RWPE1 (cell line): ENCODE measurements around the gene POLN.

Experiments
- CTCF ChIA-PET: fragments of 350-600 bp; sonication (Branson Sonifier 250); formaldehyde crosslinking; extraction: SDS; loops from one replicate; lab custom pipeline; 2021; lab: Yijun Ruan, JAX
- POLR2A ChIA-PET: fragments of 400-600 bp; formaldehyde crosslinking; extraction: SDS; loops from one replicate; lab custom pipeline; 2020; ENCODE audit warnings: antibody characterized with exemption; ENCODE audit not compliant: low non-redundant PET; lab: Yijun Ruan, JAX
- DNase-seq: peaks from one replicate; pipeline ENCODE4 v3.0.0; 2012; ENCODE audit warnings: low spot score
- H3K27ac ChIP-seq: fragments of 450-650 bp; 2 replicates; pipeline ENCODE4 v1.5.1; 2017
- TF ChIP-seq, protein P1 (sequence below): fragments of 450-650 bp; conservative IDR thresholded peaks from 2 replicates; pipeline ENCODE4 v1.5.1; 2017; ENCODE audit warnings: low read depth, mild to moderate bottlenecking

The POLN gene

GRCh38 chr4:2141762-2142451 is 100.0 kb downstream of the POLN start:
- DNase-seq = no peak
- ChIA-PET POLR2A (no interaction called here), CTCF (no interaction called here)
- TF ChIP-seq, protein P1, sequence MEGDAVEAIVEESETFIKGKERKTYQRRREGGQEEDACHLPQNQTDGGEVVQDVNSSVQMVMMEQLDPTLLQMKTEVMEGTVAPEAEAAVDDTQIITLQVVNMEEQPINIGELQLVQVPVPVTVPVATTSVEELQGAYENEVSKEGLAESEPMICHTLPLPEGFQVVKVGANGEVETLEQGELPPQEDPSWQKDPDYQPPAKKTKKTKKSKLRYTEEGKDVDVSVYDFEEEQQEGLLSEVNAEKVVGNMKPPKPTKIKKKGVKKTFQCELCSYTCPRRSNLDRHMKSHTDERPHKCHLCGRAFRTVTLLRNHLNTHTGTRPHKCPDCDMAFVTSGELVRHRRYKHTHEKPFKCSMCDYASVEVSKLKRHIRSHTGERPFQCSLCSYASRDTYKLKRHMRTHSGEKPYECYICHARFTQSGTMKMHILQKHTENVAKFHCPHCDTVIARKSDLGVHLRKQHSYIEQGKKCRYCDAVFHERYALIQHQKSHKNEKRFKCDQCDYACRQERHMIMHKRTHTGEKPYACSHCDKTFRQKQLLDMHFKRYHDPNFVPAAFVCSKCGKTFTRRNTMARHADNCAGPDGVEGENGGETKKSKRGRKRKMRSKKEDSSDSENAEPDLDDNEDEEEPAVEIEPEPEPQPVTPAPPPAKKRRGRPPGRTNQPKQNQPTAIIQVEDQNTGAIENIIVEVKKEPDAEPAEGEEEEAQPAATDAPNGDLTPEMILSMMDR = no peak
- H3K27ac ChIP-seq = no peak overlapping the region

- CTCF ChIA-PET = no interaction called here
- no peak for DNase-seq
- POLR2A ChIA-PET = no interaction called here
- no peak overlapping the region for H3K27ac ChIP-seq
- TF ChIP-seq, protein P1 = no peak
These were observed 100.7 kb downstream of the POLN start for GRCh38 chr4:2141022-2141761.

GRCh38 chr4:2138846-2139500 is 102.9 kb downstream of the POLN start:
- ChIA-PET CTCF (interaction anchor here (0.7 kb wide), 1 partner anchor 88 kb away, joined by 3 read pairs; no protein-coding TSS in a partner anchor), POLR2A (no interaction called here)
- DNase-seq = no peak
- H3K27ac ChIP-seq = no peak overlapping the region
- TF ChIP-seq, protein P1 = no peak

DNA sequence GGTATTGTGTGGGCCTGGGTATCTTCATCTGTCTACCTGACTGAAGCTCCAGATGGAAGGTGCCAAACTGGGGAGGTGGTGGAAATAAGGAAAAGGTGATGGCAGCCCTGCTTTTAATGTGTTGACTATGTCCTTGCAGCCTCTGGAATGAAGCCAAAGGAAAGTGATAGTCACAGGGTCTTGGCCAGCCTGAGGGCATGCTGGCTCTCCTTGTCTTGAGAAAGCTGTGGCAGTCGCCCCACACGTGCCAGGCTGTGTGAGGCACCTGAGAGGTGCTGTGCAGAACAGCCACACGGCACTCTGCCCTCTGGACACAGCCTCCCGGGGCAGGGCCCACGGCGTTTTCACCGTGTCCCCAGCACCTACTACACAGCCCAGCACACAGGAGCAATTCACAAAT is 105.2 kb downstream of the POLN start:
- TF ChIP-seq, protein P1 = no peak
- ChIA-PET POLR2A (no interaction called here), CTCF (no interaction called here)
- H3K27ac ChIP-seq = no peak overlapping the region
- DNase-seq = no peak

- POLR2A ChIA-PET = no interaction called here
- no peak for DNase-seq
- H3K27ac ChIP-seq = no peak overlapping the region
- TF ChIP-seq, protein P1 = no peak
- CTCF ChIA-PET = no interaction called here
These were observed 106.8 kb downstream of the POLN start for GRCh38 chr4:2135083-2135482.

DNA sequence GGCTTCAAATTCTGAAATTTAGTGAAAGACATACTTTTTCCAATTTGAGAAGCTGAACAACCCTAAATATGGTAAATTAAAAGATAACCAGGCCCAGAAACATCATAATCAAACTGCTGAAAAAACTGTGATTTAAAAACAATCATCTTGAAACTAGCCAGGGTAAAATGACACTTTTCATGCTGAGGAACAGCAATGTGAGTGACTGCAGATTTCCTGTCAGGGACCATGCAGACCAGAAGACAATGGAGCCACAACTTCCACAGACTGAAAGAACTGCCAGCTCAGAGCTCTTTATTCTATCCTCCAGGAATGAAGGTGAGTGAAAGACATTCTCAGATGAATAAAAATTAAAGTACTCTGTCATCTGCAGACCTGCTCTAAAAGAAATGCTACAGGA is 109.5 kb downstream of the POLN start:
- ChIA-PET CTCF (interaction anchor here (0.6 kb wide), 1 partner anchor 217 kb away, joined by 3 read pairs; no protein-coding TSS in a partner anchor), POLR2A (no interaction called here)
- TF ChIP-seq, protein P1 = no peak
- H3K27ac ChIP-seq = no peak overlapping the region
- DNase-seq = no peak
